ENCODE measurements around the gene AGBL4. TPM values are rescaled to one million over a fixed set of nuclear protein-coding genes. Genes with fewer than 3 reads are reported as not detected.
"Not testable (repeated sequence)": the region's sequence is repeated elsewhere in the genome, so short reads cannot be mapped to it uniquely, and the experiment has no call there.

AGBL4 gene
- total RNA-seq, 1 donor from 2014 or later = 2.1 TPM

DNA sequence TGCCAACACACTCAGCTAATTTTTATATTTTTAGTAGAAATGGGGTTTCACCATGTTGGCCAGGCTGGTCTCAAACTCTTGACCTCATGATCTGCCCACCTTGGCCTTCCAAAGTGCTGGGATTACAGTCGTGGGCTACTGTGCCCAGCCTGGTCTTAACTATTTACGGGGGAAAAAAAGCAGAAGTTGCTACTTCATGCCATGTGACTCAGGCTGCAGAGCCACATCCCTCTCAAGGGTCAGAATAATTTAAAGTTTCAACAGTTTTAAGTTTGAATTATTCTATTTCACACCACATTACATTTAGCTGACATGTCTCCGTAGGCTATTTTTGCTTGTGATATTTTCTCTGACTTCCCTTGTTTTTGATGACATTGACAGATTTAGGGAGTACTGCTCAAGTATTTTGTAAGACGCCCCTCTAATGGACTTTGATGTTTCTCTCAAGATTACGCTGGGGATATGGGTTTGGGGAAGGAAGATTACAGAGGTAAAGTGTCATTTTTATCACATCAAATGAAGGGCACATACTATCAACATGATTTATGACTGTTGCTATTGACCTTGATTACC lies 14.6 kb upstream of the AGBL4 start:
- H3K27ac ChIP-seq = no peak overlapping the region
- intact Hi-C loops (cut with DNase I) = no loop called here
- TF ChIP-seq, protein P1, sequence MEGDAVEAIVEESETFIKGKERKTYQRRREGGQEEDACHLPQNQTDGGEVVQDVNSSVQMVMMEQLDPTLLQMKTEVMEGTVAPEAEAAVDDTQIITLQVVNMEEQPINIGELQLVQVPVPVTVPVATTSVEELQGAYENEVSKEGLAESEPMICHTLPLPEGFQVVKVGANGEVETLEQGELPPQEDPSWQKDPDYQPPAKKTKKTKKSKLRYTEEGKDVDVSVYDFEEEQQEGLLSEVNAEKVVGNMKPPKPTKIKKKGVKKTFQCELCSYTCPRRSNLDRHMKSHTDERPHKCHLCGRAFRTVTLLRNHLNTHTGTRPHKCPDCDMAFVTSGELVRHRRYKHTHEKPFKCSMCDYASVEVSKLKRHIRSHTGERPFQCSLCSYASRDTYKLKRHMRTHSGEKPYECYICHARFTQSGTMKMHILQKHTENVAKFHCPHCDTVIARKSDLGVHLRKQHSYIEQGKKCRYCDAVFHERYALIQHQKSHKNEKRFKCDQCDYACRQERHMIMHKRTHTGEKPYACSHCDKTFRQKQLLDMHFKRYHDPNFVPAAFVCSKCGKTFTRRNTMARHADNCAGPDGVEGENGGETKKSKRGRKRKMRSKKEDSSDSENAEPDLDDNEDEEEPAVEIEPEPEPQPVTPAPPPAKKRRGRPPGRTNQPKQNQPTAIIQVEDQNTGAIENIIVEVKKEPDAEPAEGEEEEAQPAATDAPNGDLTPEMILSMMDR (IDR thresholded peaks at IDR 0.05) = no peak
- ATAC-seq = no peak
- no peaks in the 10 kb centered on the region for H3K9me3 ChIP-seq
- H3K36me3 ChIP-seq = no peaks in the 10 kb centered on the region
- no peaks in the 10 kb centered on the region for H3K4me1 ChIP-seq
- H3K27me3 ChIP-seq (ENCODE audit: low read depth) = peaks cover 4% of the 10 kb centered on the region
- DNase-seq = no peak
- no peak overlapping the region for H3K4me3 ChIP-seq

DNA sequence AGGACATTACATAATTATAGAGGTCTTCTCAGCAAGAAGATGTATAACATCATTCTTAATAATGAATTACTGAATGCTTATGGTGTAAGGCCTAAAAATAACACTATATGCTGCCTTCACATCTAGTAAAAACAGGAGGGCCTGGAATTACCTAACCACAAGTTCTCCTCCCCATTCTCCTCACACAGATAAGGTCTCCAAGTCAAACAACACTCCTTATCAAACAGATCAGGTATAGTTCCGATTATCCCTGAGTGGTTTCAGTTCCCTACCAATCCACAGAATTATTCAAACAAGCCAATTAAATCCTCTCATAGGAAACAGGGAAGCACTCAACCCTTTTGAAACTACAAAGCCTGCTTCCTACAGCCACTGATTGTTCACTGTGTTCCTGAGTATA lies 4.0 kb upstream of the AGBL4 start:
- Histone ChIP-seq H3K27ac (no peak overlapping the region), H3K27me3 (ENCODE audit: low read depth) (peaks cover 4% of the 10 kb centered on the region), H3K4me1 (peaks cover 6% of the 10 kb centered on the region), H3K36me3 (no peaks in the 10 kb centered on the region), H3K4me3 (no peak overlapping the region), H3K9me3 (no peaks in the 10 kb centered on the region)
- intact Hi-C loops (cut with DNase I) = no loop called here
- DNase-seq (no peak), ATAC-seq (no peak)
- TF ChIP-seq, protein P1 (IDR thresholded peaks at IDR 0.05) = no peak

DNA sequence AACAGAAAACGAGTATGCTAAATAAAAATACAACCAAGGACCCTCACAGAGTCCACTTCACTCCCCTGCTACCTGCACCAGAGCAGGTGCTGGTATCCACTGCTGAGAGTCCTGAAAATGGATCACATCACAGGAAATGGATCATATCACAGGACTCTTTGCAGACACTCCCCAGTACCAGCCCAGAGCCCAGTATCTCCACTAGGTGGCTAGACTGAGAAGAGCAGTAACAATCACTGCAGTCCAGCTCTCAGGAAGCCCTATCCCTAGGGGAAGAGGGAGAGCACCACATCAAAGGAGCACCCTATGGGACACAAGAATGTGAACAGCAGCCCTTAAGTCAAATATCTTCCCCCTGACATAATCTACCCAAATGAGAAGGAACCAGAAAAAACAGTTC lies 28.0 kb downstream of the AGBL4 start:
- H3K4me1 ChIP-seq = no peaks in the 10 kb centered on the region
- H3K4me3 ChIP-seq = no peak overlapping the region
- no peak overlapping the region for H3K27ac ChIP-seq
- DNase-seq (no peak), ATAC-seq (no peak)
- intact Hi-C loops (cut with DNase I) = no loop called here
- peaks cover 4% of the 10 kb centered on the region for H3K9me3 ChIP-seq
- H3K27me3 ChIP-seq (ENCODE audit: low read depth) = no peaks in the 10 kb centered on the region
- no peaks in the 10 kb centered on the region for H3K36me3 ChIP-seq
- TF ChIP-seq, protein P1 (IDR thresholded peaks at IDR 0.05) = no peak

DNA sequence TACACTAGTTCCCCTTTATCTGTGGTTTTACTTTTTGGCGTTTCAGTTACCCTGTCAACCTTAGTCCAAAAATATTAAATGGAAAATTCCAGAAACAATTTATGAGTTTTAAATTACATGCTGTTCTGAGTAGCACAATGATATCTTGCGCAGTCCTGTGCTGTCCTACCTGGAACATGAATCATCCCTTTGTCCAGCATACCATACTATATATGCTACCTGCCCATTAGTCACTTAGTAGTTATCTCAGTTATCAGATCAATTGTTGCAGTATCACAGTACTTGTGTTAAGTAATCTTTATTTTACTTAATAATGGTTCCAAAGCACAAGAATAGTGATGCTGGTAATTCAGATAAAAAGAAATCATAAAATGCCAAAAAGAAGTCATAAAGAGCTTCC lies 52.7 kb downstream of the AGBL4 start:
- no peaks in the 10 kb centered on the region for H3K4me1 ChIP-seq
- no peaks in the 10 kb centered on the region for H3K9me3 ChIP-seq
- H3K27me3 ChIP-seq (ENCODE audit: low read depth) = no peaks in the 10 kb centered on the region
- DNase-seq = no peak
- H3K27ac ChIP-seq = no peak overlapping the region
- intact Hi-C loops (cut with DNase I) = no loop called here
- no peak for ATAC-seq
- TF ChIP-seq, protein P1 (IDR thresholded peaks at IDR 0.05) = no peak
- H3K4me3 ChIP-seq = no peak overlapping the region
- no peaks in the 10 kb centered on the region for H3K36me3 ChIP-seq

DNA sequence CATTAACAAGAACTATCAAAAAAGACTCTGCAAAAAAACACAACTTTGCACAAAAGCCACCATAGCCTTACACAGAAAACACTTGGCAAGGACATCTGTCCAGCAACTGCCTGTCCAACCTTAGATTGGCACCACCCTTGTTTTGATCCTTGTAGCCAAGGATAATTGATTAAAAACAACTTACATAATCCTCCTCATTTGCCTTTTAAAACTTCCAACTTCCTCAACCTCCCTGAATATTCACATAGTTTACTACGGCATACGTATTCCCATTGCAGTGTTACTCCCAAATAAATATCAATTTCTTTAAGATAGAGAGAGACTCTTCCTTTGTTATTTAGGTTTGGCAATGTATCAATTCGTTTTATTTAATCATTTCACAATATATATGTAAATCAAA lies 72.4 kb downstream of the AGBL4 start:
- ATAC-seq = no peak
- Histone ChIP-seq H3K27me3 (ENCODE audit: low read depth) (no peaks in the 10 kb centered on the region), H3K9me3 (no peaks in the 10 kb centered on the region)

DNA sequence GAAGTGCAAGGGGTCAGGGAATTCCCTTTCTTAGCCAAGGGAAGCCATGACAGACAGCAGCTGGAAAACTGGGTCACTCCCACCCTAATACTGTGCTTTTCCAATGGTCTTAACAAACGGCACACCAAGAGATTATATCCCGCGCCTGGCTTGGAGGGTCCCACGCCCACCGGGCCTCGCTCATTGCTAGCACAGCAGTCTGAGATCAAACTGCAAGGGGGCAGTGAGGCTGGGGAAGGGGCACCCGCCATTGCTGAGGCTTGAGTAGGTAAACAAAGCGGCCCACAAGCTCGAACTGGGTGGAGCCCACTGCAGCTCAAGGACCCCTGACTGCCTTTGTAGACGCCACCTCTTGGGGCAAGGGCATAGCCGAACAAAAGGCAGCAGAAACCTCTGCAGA lies 108.5 kb downstream of the AGBL4 start:
- H3K9me3 ChIP-seq; H3K36me3 ChIP-seq; H3K27me3 ChIP-seq (ENCODE audit: low read depth); H3K4me3 ChIP-seq; H3K4me1 ChIP-seq; DNase-seq; ATAC-seq; H3K27ac ChIP-seq; intact Hi-C loops (cut with DNase I): not testable (repeated sequence)

More for the DNA sequence above, 72.4 kb downstream of the AGBL4 start:
- no peak for DNase-seq
- H3K4me1 ChIP-seq = no peaks in the 10 kb centered on the region
- no peaks in the 10 kb centered on the region for H3K36me3 ChIP-seq
- intact Hi-C loops (cut with DNase I) = no loop called here
- no peak overlapping the region for H3K27ac ChIP-seq
- no peak overlapping the region for H3K4me3 ChIP-seq
- TF ChIP-seq, protein P1 (IDR thresholded peaks at IDR 0.05) = no peak
